ENCODE results near the gene TRIM31. TPM values are rescaled to one million over a fixed set of nuclear protein-coding genes. Genes with fewer than 3 reads are reported as not detected.

TRIM31 gene
- total and polyA plus RNA-seq, 4 donors = 0.16 to 1.3 (median 0.48) TPM

- H3K27ac ChIP-seq (ENCODE audit: low read depth in 1 of 2, low read length in 2 of 2) = no peak overlapping the region
- no peaks in the 10 kb centered on the region for H3K9me3 ChIP-seq (ENCODE audit: control insufficient read depth in 4 of 4, low read length in 3 of 4)
- H3K27me3 ChIP-seq (ENCODE audit: control insufficient read depth in 4 of 4, insufficient read depth in 4 of 4, low read length in 3 of 4) = peaks cover 3 to 16% (median 8%) of the 10 kb centered on the region in 4 donors
- 8% methylated on average over 37 of the region's 37 CpGs for WGBS
- peaks cover 6 to 19% (median 12%) of the 10 kb centered on the region in 4 donors for H3K4me1 ChIP-seq (ENCODE audit: control insufficient read depth in 4 of 4, insufficient read depth in 4 of 4, low read length in 3 of 4)
- no peak for TF ChIP-seq SP1 (IDR thresholded peaks at IDR 0.05)
- no peak for TF ChIP-seq GABPA (IDR thresholded peaks at IDR 0.05 in 1 of 2, conservative IDR thresholded peaks at IDR 0.05 in 1 of 2)
- no peak for TF ChIP-seq RAD21 (IDR thresholded peaks at IDR 0.05)
- no peak for TF ChIP-seq ATF3 (IDR thresholded peaks at IDR 0.05)
- TF ChIP-seq JUND (IDR thresholded peaks at IDR 0.05) = no peak
- peaks cover 0 to 6% (median 3%) of the 10 kb centered on the region in 4 donors for H3K36me3 ChIP-seq (ENCODE audit: control insufficient read depth in 4 of 4, insufficient read depth in 3 of 4, low read depth in 1 of 4, low read length in 3 of 4)
- peak overlapping the region in 1 of 3 donors; percentile 32 for H3K4me3 ChIP-seq (ENCODE audit: low read depth in 1 of 3, low read length in 3 of 3)
- no peak overlapping the region for H3K9ac ChIP-seq (ENCODE audit: low read depth in 1 of 2, low read length in 2 of 2)
- DNase-seq (ENCODE audit: low spot score) = no peak
These were observed 38.4 kb downstream of the TRIM31 start for GRCh38 chr6:30074331-30075093.

DNA sequence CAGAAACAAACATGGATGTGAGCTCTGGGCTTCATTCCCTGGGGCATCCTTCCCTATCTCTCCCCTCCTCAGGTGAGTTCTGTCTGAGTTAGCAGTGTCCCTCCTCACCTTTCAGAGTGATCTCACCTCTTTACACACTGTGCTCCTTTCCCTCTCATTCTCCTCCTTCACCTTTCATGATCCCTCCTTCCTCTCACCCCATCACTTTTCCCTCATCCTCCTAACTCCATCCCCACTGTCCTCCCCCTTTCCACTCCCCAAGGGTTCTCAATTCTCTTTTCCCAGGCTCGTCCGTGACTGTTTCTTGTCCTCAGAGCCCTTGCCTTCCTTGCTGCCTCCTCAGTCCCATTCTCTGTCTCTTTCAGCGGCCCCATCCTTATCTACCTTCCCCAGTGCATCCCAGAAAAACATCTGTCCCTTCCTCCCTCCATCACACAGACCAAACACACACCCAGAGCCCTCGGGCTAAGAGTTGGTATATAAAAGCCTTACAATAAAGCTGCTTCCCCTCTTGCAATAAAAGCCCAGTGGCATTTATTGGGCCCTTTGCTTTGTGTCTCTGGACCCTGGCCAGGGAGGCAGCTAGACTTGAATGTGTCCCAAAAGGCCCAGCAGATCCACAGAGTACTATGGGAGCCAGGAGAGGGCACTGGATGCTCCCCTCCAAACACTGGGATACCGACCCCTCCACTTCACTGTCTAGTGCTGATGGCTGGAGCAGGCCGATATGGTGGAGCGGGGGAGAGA, 39.2 kb downstream of the TRIM31 start:
- peaks cover 0 to 12% (median 7%) of the 10 kb centered on the region in 4 donors for H3K36me3 ChIP-seq (ENCODE audit: control insufficient read depth in 4 of 4, insufficient read depth in 3 of 4, low read depth in 1 of 4, low read length in 3 of 4)
- no peak overlapping the region for H3K27ac ChIP-seq (ENCODE audit: low read depth in 1 of 2, low read length in 2 of 2)
- no peak for DNase-seq (ENCODE audit: low spot score)
- TF ChIP-seq HNF4G (IDR thresholded peaks at IDR 0.05) (no peak), EGR1 (IDR thresholded peaks at IDR 0.05; ENCODE audit: low read depth in 2 of 2) (no peak), ATF3 (IDR thresholded peaks at IDR 0.05) (no peak), JUND (IDR thresholded peaks at IDR 0.05) (no peak)
- TF ChIP-seq, protein P1, sequence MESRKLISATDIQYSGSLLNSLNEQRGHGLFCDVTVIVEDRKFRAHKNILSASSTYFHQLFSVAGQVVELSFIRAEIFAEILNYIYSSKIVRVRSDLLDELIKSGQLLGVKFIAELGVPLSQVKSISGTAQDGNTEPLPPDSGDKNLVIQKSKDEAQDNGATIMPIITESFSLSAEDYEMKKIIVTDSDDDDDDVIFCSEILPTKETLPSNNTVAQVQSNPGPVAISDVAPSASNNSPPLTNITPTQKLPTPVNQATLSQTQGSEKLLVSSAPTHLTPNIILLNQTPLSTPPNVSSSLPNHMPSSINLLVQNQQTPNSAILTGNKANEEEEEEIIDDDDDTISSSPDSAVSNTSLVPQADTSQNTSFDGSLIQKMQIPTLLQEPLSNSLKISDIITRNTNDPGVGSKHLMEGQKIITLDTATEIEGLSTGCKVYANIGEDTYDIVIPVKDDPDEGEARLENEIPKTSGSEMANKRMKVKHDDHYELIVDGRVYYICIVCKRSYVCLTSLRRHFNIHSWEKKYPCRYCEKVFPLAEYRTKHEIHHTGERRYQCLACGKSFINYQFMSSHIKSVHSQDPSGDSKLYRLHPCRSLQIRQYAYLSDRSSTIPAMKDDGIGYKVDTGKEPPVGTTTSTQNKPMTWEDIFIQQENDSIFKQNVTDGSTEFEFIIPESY (IDR thresholded peaks at IDR 0.05) = no peak
- TF ChIP-seq, protein P2, sequence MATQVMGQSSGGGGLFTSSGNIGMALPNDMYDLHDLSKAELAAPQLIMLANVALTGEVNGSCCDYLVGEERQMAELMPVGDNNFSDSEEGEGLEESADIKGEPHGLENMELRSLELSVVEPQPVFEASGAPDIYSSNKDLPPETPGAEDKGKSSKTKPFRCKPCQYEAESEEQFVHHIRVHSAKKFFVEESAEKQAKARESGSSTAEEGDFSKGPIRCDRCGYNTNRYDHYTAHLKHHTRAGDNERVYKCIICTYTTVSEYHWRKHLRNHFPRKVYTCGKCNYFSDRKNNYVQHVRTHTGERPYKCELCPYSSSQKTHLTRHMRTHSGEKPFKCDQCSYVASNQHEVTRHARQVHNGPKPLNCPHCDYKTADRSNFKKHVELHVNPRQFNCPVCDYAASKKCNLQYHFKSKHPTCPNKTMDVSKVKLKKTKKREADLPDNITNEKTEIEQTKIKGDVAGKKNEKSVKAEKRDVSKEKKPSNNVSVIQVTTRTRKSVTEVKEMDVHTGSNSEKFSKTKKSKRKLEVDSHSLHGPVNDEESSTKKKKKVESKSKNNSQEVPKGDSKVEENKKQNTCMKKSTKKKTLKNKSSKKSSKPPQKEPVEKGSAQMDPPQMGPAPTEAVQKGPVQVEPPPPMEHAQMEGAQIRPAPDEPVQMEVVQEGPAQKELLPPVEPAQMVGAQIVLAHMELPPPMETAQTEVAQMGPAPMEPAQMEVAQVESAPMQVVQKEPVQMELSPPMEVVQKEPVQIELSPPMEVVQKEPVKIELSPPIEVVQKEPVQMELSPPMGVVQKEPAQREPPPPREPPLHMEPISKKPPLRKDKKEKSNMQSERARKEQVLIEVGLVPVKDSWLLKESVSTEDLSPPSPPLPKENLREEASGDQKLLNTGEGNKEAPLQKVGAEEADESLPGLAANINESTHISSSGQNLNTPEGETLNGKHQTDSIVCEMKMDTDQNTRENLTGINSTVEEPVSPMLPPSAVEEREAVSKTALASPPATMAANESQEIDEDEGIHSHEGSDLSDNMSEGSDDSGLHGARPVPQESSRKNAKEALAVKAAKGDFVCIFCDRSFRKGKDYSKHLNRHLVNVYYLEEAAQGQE (IDR thresholded peaks at IDR 0.05) = no peak
- H3K4me3 ChIP-seq (ENCODE audit: low read depth in 1 of 3, low read length in 3 of 3) = no peak overlapping the region
- no peak overlapping the region for H3K9ac ChIP-seq (ENCODE audit: low read depth in 1 of 2, low read length in 2 of 2)
- H3K9me3 ChIP-seq (ENCODE audit: control insufficient read depth in 4 of 4, low read length in 3 of 4) = no peaks in the 10 kb centered on the region
- 53% methylated on average over 7 of the region's 7 CpGs for WGBS
- H3K4me1 ChIP-seq (ENCODE audit: control insufficient read depth in 4 of 4, insufficient read depth in 4 of 4, low read length in 3 of 4) = peaks cover 6 to 19% (median 12%) of the 10 kb centered on the region in 4 donors
- peaks cover 3 to 16% (median 8%) of the 10 kb centered on the region in 4 donors for H3K27me3 ChIP-seq (ENCODE audit: control insufficient read depth in 4 of 4, insufficient read depth in 4 of 4, low read length in 3 of 4)
